ENCODE data around the gene ITPR2.
"Not testable (repeated sequence)": the region's sequence is repeated elsewhere in the genome, so short reads cannot be mapped to it uniquely, and the experiment has no call there.

The ITPR2 gene

GRCh38 chr12:26698186-26698585 lies 134.8 kb downstream of the ITPR2 start:
- DNase-seq = no peak

- DNase-seq = no peak
Measured at GRCh38 chr12:26697217-26697616, 135.8 kb downstream of the ITPR2 start.

- DNase-seq = no peak
Measured at GRCh38 chr12:26696613-26697092, 136.3 kb downstream of the ITPR2 start.

GRCh38 chr12:26696048-26696612 lies 136.9 kb downstream of the ITPR2 start:
- no peak for DNase-seq

- no peak for DNase-seq
Measured at GRCh38 chr12:26694402-26694801, 138.6 kb downstream of the ITPR2 start.

GRCh38 chr12:26692407-26692806 lies 140.6 kb downstream of the ITPR2 start:
- no peak for DNase-seq

GRCh38 chr12:26691234-26691970 lies 141.6 kb downstream of the ITPR2 start:
- DNase-seq = no peak

GRCh38 chr12:26690601-26691000 lies 142.4 kb downstream of the ITPR2 start:
- no peak for DNase-seq

- no peak for DNase-seq
Measured at GRCh38 chr12:26689281-26689841, 143.6 kb downstream of the ITPR2 start.

GRCh38 chr12:26688344-26688904 lies 144.6 kb downstream of the ITPR2 start:
- DNase-seq = no peak

- no peak for DNase-seq
Measured at GRCh38 chr12:26686408-26686807, 146.6 kb downstream of the ITPR2 start.

- DNase-seq = no peak
Measured at GRCh38 chr12:26684101-26684500, 148.9 kb downstream of the ITPR2 start.

GRCh38 chr12:26683443-26683842 lies 149.6 kb downstream of the ITPR2 start:
- DNase-seq = no peak

GRCh38 chr12:26680727-26681455 lies 152.1 kb downstream of the ITPR2 start:
- DNase-seq = no peak

- no peak for DNase-seq
Measured at GRCh38 chr12:26678697-26679660, 154.0 kb downstream of the ITPR2 start.

GRCh38 chr12:26671487-26671886 lies 161.5 kb downstream of the ITPR2 start:
- not testable (repeated sequence) for DNase-seq

GRCh38 chr12:26668847-26669246 lies 164.1 kb downstream of the ITPR2 start:
- no peak for DNase-seq

- no peak for DNase-seq
Measured at GRCh38 chr12:26668230-26668629, 164.8 kb downstream of the ITPR2 start.

GRCh38 chr12:26666286-26666685 lies 166.7 kb downstream of the ITPR2 start:
- no peak for DNase-seq

- no peak for DNase-seq
Measured at GRCh38 chr12:26661399-26661798, 171.6 kb downstream of the ITPR2 start.

GRCh38 chr12:26659930-26660329 lies 173.1 kb downstream of the ITPR2 start:
- no peak for DNase-seq

- DNase-seq = no peak
Measured at GRCh38 chr12:26658991-26659390, 174.0 kb downstream of the ITPR2 start.

Data from effector CD4-positive, alpha-beta T cell (primary cell).